ENCODE data around the gene PEX5.
"Not testable (repeated sequence)": the region's sequence is repeated elsewhere in the genome, so short reads cannot be mapped to it uniquely, and the experiment has no call there.

PEX5 gene

DNA sequence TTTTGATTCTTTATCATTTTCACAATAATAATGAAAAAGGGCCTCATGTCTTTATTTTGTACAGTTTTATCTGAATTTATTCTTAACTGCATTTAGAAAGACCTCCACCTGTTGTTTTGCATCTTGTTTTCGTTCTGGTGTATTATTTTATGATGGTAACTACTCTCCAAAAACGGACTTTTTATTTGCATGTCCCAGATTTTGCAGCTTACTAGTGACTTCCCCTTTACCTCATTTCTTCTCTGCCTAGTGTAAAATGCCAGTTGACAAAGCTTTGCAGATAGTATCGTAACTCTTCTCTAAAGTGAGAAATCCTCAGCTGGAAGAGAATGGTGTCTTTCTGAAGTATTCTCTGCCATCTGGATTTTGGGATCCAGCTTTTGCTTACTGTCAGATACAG lies 17.2 kb downstream of the PEX5 start:
- no peak for TF ChIP-seq CTCF (IDR thresholded peaks at IDR 0.05; ENCODE audit: borderline replicate concordance, control extremely low read depth, extremely low read depth, insufficient read depth, missing control alignments)
- in situ Hi-C loops (cut with MboI; ENCODE audit: low sequenced_read_pairs, unreplicated experiment): loop anchor here (25.0 kb wide), 2 partner anchors 256 to 606 kb away; no protein-coding TSS in a partner anchor
- DNase-seq (ENCODE audit: low spot score): no peak

GRCh38 chr12:7207866-7208625 lies 18.6 kb downstream of the PEX5 start:
- in situ Hi-C loops (cut with MboI; ENCODE audit: low sequenced_read_pairs, unreplicated experiment): loop anchor here (25.0 kb wide), 2 partner anchors 254 to 604 kb away; no protein-coding TSS in a partner anchor
- no peak for TF ChIP-seq CTCF (IDR thresholded peaks at IDR 0.05; ENCODE audit: borderline replicate concordance, control extremely low read depth, extremely low read depth, insufficient read depth, missing control alignments)
- no peak for DNase-seq (ENCODE audit: low spot score)

DNA sequence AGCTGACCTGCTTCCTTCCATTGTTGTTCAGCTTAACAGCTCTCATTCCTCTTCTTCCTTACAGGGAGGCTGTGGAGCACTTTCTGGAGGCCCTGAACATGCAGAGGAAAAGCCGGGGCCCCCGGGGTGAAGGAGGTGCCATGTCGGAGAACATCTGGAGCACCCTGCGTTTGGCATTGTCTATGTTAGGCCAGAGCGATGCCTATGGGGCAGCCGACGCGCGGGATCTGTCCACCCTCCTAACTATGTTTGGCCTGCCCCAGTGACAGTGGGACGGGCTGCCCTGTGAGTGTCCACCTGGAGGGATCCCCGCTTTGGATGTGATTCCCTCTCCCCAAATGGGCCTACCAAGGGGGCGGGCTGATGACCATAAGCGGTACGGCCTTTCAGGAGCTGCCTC lies 20.5 kb downstream of the PEX5 start:
- no peak for DNase-seq (ENCODE audit: low spot score)
- in situ Hi-C loops (cut with MboI; ENCODE audit: low sequenced_read_pairs, unreplicated experiment): loop anchor here (25.0 kb wide), 2 partner anchors 252 to 602 kb away; no protein-coding TSS in a partner anchor
- TF ChIP-seq CTCF (IDR thresholded peaks at IDR 0.05; ENCODE audit: borderline replicate concordance, control extremely low read depth, extremely low read depth, insufficient read depth, missing control alignments): no peak

DNA sequence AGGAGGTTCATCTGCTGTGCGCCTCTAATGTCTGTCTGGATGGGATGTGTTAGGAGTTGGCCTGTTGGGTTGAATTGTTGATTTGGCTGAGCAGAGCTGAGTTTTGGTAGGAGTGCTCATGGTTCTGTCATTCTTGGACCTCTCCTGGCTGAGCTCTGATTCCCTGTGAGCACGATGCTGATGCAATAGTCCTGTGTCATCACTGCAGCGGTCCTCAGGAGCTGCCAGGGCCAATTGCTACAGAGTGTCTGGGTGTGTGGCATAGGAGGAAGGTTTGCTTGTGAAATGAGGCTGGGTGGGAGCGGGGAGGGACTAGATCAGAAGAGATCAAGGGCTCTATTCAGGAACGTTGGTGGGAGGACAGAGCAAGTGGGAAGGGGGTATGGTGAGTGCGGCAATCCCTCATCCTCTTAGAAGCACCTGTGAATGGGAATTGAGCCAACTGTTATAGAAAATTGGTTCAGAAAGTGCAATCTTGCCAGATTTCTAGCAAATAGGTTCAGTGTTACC lies 21.2 kb downstream of the PEX5 start:
- DNase-seq (ENCODE audit: low spot score): no peak
- in situ Hi-C loops (cut with MboI; ENCODE audit: low sequenced_read_pairs, unreplicated experiment): loop anchor here (25.0 kb wide), 2 partner anchors 252 to 602 kb away; no protein-coding TSS in a partner anchor
- no peak for TF ChIP-seq CTCF (IDR thresholded peaks at IDR 0.05; ENCODE audit: borderline replicate concordance, control extremely low read depth, extremely low read depth, insufficient read depth, missing control alignments)

- TF ChIP-seq CTCF (IDR thresholded peaks at IDR 0.05; ENCODE audit: borderline replicate concordance, control extremely low read depth, extremely low read depth, insufficient read depth, missing control alignments): no peak
- DNase-seq (ENCODE audit: low spot score): no peak
- in situ Hi-C loops (cut with MboI; ENCODE audit: low sequenced_read_pairs, unreplicated experiment): loop anchor here (25.0 kb wide), 2 partner anchors 250 to 600 kb away; no protein-coding TSS in a partner anchor
These were observed 23.2 kb downstream of the PEX5 start for GRCh38 chr12:7212678-7213077.

DNA sequence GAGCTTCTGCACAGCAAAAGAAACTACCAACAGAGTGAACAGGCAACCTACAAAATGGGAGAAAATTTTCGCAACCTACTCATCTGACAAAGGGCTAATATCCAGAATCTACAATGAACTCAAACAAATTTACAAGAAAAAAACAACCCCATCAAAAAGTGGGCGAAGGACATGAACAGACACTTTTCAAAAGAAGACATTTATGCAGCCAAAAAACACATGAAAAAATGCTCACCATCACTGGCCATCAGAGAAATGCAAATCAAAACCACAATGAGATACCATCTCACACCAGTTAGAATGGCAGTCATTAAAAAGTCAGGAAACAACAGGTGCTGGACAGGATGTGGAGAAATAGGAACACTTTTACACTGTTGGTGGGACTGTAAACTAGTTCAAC lies 24.3 kb downstream of the PEX5 start:
- in situ Hi-C loops (cut with MboI; ENCODE audit: low sequenced_read_pairs, unreplicated experiment): loop anchor here (25.0 kb wide), 2 partner anchors 249 to 599 kb away; no protein-coding TSS in a partner anchor
- DNase-seq (ENCODE audit: low spot score): not testable (repeated sequence)

- in situ Hi-C loops (cut with MboI; ENCODE audit: low sequenced_read_pairs, unreplicated experiment): loop anchor here (25.0 kb wide), 2 partner anchors 245 to 595 kb away; no protein-coding TSS in a partner anchor
- no peak for DNase-seq (ENCODE audit: low spot score)
- no peak for TF ChIP-seq CTCF (IDR thresholded peaks at IDR 0.05; ENCODE audit: borderline replicate concordance, control extremely low read depth, extremely low read depth, insufficient read depth, missing control alignments)
These were observed 28.1 kb downstream of the PEX5 start for GRCh38 chr12:7217475-7218069.
